Head of caudate nucleus (tissue), 42 donors: ENCODE measurements around the gene FBXW4.
"Not testable (repeated sequence)": the region's sequence is repeated elsewhere in the genome, so short reads cannot be mapped to it uniquely, and the experiment has no call there.

Source experiments
- DNase-seq, 42 donors: peaks; one replicate each; pipeline versions ENCODE4 v3.0.0 to v3.0.0-alpha.2; 2020 to 2021; ENCODE audit warnings: mixed read lengths in 7 of 42
- intact Hi-C: fragments of 100-400 bp; cut with DNase I; formaldehyde crosslinking; loops from one replicate; pipeline ENCODE4 v1.15.0; 2022

FBXW4 gene

DNA sequence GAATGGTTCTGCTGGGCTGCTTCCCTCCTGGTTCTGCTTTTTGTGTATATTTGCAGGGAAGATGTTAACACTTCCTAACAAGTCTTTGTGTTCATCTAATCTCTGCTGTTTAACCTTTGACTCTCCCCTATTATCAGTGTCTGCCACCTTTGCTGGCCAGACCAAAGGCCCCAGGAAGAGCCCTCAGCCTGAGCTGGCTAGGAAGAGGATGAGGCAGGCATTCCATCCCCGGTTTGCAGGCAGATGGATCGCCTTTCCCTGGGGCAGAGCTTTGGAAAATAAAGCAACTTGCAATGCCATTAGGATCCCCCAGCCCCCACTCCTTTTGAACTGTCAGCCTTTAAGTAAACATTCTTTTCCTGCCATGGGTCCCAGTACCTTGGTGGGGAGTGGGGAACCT, 87.8 kb downstream of the FBXW4 start:
- DNase-seq: no peak
- intact Hi-C loops: no loop called here

DNA sequence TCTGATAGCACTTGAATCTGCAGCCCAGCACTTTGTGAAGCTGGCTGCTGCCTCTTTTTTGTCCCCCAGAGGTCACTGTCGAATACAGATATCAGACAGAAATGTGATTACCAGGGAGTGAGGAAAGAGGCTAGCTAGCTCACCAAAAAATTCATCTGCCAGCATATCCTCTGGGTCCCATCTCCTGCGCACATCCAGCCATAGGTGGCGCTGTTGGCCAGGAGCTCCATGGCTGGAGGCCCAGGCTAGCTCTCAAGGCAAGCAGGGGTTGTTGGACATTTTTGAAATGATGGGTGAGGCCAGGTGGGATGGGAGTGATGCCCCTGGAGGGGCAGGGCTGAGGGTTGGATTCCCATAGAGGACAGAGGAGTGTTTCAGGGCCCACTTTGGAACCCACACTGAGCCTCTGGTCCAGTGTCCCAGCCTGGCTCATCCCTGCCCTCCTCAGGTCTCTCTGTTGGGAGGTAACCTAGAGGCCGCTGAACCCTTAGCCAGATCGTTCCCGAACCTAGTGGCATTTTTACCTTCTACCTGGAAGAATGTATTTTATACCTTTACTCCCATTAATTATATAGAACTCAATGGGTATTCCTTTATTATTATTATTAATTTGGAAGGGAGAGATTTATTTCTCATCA, 92.1 kb downstream of the FBXW4 start:
- intact Hi-C loops: loop anchor here (5.0 kb wide), 1 partner anchor 179 kb away; the partner anchor contains the start of gene NPM3
- peak; percentile 53 to 91 (median 80) for DNase-seq

DNA sequence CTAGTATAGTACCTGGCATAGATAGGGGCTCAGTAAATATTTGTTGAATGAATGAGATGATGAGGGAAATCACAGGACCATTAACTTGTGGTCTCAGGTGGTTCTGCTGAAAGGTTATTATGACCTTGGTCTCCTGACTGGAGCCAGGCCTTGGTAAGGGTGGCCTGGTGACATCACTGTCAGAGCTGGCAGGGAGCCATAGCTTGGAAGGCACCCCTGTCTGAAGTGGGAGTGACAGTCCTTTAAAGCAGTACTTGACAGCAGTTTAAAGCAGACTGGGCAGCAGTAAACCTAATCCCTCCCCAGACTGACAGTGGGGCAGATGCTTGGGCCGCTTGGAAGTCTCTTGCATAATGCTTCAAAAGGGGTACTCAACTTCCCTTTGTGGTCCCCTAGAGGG, 93.4 kb downstream of the FBXW4 start:
- intact Hi-C loops: loop anchor here (5.0 kb wide), 1 partner anchor 181 kb away; the partner anchor contains the start of gene NPM3
- DNase-seq: no peak

DNA sequence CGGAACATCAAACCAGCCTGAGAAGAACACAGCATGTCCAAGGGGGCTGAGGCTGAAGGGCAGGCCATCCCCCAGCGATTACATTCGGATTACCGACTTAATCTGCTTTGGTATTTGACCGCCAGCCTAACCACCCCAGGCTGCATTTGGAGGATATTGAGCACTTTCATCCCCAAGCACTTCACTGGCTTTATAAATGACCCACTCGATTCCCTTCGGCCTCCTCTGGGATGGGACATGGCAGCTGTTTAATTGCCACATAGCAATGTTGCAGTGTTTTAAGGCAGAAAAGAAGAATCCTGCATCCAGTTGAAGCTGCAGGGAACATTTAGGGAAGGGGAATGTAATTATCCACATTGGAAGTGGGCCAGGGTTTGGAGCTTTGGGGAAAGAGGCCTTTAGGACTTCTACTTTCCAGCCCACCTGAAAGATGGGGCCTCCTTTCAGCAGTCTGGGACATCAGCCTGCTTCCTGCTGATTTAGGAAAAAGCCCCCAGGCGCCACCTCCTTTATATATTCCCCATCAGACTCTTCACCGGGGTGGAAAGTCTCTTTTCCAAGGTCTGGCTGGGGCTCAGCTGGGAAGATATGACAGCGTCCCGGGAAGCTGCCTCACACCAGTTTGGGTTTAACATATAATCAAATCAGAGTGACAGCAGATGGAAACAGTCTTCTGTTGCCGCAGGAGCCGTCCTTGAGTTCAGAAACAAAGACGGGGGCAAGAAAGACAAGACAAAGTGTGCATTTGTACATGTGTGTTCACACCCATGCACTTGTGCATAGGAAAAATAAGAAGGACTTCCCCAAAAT, 97.7 kb downstream of the FBXW4 start:
- intact Hi-C loops: no loop called here
- DNase-seq: no peak

DNA sequence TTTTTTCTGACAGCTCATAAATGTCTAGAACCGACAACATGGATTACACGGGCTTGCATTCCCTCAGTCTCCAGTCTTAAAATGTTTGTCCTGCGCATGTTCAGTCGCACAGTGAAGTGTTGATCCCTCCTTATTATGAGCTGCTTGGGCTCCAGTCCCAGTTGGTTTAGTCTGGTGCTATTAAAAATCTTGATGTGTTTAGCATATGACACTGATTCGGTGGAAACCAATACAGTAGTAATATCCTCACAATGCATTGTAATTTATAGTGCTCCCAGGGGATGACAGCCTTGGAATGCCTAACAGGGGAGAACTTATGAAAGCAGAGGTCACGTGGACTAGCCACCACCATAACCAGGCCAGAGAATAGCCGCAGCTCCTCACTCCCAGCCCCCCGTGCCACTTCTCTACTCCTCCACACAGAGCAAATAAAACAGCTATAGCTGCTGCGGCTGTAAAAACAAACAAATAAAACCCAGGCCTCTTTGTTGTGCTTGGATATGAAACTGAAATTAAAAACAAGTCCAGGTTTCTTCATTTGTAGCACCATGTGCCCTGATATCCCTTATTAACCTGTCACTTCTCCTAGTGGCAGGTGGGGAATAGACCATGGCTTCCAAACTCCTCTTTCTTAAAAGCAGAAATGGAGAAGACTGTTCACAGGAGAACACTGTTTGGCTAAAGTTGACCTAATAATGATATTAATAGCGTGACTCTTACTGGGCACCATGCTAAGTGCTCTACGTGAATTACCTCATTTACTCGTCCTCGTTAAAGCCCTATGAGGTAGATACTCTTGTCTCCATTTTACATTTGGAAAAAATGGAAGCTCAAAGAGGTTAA, 99.2 kb downstream of the FBXW4 start:
- intact Hi-C loops: no loop called here
- DNase-seq: no peak

DNA sequence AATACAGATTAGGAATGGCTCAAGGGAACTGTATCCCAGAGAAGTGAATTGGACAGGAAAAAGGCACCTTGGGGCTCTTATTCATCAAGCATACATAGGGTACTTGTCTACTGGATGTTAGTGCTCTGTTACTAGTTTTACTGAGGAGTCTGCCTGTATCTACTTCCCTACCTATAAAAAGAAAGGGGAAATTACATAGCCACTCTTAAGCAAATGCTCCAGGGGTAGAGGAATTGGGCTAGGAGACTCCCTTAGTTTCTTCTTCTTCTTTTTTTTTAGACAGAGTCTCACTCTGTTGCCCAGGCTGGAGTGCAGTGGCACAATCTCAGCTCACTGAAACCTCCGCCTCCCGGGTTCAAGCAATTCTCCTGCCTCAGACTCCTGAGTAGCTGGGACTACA, 101.6 kb downstream of the FBXW4 start:
- DNase-seq, intact Hi-C loops: not testable (repeated sequence)

DNA sequence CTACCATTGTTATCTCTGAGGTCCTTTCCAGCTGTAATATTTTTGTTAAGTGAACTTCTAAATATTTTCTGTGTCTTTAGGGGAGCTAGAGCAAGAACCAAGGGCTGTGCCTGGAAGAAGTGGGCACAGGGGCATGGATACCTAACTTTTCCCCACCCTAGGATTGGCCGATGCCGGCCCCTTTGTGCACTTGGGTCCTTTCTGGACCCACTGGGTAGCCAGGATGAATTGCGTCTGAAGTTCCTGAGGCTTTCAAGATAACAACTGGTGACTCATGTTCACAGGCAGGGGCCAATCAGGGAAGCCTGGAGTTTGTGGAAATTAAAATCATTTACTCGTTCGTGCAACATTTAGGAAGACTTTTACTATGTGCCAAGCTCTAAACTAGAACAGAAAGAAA, 106.1 kb downstream of the FBXW4 start:
- intact Hi-C loops: no loop called here
- DNase-seq: no peak

DNA sequence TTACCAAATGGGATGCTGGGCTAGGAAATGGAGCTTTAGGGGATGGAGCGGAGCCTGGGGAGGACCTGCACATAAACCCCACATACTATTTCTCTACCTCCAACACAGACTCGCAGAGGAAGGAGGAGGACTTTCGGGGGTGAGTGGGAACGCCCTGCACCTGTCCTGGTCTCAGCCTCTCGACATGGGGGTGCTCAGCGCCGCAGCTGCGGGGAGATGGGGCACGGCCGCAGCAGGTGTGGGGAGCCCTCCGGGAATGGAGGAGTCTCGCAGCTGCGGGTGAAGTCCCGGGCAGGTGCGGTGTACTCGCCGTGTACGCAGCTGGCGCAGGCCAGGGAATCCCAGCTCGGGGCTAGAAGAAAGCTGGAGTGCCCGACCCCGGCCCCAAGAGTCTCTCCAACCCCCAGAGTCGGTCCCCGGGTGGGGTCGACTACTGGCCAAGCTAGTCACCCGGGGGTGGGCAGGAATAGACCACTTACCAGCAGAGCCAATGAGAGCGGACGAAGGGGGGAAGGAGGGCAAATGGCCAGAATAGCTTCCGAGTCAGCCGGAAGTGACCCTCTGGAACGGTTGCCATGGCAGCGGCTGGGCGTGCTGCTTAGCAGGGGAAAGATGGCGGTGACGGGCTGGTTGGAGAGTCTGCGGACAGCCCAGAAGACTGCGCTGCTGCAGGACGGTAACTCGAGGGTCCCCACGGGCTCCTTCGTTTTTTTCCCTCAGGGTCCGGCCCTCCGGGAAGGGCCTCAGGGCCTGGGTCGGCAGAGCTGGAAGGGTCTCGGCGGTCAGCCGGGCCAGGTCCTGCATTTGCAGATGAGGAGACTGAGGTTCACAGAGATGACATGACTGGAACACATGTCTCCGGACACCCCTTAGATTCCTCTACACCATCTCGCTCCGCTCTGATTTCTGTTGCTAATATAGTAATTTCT, 107.0 kb downstream of the FBXW4 start, which contains the start of the genes DPCD and POLL:
Gene DPCD (plus strand): TSS at position 597 of the 929 bp plus-strand sequence. CDS start 16 bp downstream, at position 613.
Gene POLL (minus strand): TSS at position 533 of the 929 bp plus-strand sequence. CDS start 897 bp downstream, outside the sequence.
- intact Hi-C loops: no loop called here
- peak; percentile 94 to 99 (median 98) for DNase-seq

DNA sequence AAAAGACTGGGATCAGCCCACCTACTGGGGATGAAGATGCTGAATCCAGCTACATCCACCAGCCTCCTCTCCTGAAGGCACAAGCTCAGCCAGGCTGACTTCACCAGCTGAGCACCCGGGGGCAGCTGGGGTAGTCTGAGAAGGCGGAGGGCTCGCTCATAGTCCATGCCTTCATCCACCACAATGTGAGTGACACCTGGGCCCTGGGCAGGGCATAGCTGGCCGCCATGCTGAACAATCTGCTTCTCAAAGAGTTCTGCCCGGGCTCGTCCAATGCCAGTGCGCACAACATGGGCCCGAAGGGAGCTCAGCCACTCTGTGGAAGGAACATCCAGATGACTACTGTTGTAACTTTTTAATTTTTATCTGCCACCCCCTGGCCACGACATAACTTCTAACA, 109.1 kb downstream of the FBXW4 start:
- DNase-seq: no peak
- intact Hi-C loops: no loop called here

DNA sequence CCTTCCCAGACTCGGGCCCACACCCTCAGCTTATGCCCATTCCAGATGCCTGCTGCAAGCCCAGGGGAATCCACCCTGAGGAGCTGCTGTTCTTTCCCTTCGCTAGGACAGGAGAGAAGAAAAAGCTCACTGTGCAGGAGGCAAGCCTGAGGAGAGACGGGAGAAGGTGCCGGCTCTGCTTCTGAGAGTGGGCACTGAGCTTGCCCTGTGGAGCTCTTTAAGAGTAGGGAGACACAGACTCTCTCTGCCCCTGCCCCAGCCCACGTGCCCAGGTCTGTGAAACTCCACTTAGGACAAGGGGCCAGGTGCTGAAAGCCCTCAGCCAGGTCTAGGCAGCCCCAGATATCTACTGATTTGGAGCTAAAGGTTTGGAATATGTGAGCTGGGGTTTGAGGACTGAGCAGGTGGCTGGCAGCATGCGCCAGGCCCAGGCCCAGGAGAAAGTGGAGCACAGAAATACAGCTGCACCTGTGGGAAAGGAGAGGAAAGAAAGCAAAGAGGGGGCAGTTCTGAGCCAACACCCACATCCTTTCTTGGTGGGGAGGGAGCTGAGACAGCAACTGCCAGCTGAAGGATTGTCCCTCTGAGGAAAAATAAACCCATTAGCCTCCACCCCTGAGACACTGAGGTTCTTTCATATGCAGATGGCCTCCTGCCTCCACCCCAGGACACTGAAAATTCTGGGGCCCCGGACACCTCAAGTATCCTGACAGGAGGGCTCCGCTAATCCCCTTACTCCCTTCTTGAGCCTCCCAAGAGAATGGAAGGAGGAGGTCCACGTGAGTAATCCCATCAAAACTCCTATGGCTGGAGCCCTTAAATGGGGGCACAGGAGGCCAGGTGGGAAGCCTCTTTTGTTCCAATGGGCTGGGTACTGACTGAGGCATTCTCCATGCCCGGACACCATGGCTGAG, 114.2 kb downstream of the FBXW4 start:
- DNase-seq: no peak
- intact Hi-C loops: no loop called here

DNA sequence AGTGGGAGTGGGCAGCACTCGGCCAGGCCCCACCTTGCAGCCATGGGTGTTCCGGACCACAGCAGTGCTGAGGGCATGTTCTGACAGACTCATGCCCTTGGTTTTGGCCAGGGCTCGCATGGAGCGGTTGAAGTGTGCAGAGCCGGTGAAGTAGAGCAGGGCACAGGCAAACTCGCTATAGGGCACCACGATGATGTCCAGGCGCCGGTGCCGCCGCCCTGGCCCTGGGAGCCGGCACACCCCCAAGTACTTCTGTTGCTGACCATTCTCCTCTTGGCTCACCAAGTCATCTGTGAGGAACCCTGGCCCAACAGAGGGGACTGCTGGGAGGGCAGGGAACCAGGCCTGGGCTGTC, 115.5 kb downstream of the FBXW4 start:
- no peak for DNase-seq
- intact Hi-C loops: no loop called here

DNA sequence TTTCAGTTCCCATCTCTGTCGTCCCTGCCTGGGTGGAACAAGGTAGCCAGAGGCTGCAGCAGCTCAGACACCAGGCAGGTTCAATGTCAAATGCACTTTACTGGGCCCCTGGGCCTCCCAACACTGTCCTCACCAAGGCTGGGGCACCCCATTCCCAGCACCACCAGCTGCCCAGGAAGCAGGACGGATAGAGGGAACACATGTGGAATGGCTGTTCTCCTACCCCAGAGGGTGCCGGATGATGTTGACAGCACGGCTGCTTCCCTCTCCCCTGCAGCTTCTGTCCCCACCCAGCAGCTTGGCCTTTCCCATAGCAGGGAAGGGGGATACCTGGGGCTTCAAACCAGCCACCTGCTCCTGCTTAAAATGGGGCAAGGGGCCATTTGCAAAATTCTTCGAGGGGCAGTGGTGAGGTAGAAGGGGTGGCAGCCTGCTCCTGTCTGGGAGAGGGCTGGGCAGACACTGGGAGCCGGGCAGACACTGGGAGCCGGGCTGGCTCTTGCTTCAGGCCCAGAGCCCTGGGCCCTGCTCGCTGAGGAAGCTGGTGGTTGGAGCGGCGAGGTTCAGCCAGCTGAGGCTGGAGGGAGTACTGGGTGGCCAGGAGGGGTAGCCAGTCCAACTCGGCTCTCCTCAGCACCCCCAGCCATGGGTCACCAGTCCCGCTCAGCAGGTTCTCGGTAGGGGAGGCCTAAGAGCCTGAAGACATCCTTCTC, 116.0 kb downstream of the FBXW4 start:
- intact Hi-C loops: no loop called here
- DNase-seq: no peak

DNA sequence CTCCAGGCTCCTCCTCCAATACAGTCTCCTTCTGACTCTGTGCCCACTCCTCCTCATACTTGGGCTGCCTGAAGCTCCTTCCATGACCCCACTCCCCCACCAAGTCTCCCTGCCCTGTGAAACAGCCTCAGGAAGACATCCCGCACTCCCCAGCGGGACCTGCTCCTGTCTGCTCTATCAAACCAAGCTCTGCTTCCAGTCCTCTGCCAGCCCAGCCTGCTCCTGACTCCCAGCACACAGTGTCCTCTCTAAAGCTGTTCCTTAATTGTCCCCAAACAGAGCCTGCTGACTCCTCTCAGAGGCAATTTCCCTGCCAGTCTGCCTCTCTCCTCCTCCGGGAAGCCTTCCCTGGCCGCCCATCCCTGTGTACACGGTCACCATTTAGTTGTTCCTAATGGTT, 116.8 kb downstream of the FBXW4 start:
- DNase-seq: no peak
- intact Hi-C loops: no loop called here

DNA sequence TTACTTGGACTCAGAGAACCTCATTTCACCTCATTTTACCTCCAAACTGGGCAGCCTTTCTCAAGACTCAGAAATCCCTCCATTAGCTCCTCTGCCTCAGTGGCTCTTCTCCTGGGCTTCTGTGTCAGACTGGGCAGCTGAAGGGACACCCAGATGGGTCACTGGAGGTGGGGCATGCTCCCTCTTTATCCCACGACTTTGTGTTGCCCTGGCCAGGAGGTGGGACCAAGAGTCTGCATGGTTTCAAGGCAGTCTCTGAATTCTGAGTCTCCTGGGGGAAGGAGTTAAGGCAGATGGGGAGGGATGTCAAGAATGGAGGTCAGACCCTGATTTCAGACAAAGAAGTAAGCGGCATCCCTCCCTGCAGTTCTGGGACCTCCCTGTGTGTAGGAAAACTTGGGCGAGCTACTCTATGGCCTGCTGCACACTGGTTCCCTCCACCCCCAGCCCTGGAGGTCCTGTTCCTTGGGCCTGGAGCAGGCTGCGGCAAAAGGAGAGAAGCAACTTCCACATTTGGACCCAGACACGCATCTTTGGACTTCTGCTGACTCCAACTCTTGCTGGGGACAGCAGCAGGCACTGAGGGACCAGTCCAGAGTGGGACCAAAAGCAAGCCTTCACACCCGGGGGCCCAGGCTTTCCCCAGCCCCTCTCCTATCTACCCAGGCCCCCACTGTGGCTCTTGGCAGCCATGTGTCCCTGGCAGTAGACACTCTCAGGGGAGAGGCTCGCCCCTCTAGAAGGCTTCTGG, 117.7 kb downstream of the FBXW4 start:
- intact Hi-C loops: no loop called here

DNA sequence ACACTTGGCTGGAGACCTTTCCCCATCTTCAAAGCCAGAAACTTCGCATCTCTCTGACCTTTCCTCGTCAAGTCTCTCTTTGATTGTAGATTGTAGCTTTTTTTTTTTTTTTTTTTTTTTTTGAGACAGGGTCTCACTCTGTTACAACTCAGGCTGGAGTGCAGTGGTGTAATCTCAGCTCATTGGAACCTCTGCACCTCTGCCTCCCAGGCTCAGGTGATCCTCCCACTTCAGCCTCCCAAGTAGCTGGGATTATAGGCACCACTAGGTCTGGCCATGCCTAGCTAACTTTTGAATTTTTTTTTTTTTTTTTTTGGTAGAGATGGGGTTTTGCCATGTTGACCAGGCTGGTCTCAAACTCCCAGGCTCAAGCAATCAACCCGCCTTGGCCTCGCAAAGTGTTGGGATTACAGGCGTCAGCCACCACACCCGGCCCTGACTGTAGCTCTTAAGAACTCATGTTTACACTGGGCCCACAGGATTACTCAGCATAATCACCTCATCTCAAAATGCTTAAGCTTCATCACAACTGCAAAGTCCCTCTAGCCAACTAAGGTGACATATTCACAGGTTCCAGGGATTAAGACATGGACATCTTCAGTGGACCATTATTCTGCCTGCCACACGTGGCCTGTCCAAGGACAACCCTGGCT, 118.6 kb downstream of the FBXW4 start:
- DNase-seq: no peak
- intact Hi-C loops: no loop called here

More for the DNA sequence above, 117.7 kb downstream of the FBXW4 start:
- DNase-seq: no peak
